Fibroblast of the aortic adventitia (primary cell): ENCODE measurements around the gene TLE2. TPM values are rescaled to one million over a fixed set of nuclear protein-coding genes. Genes with fewer than 3 reads are reported as not detected.
"Not testable (repeated sequence)": the region's sequence is repeated elsewhere in the genome, so short reads cannot be mapped to it uniquely, and the experiment has no call there.

Experiments
- DNase-seq: peaks from one replicate; pipeline ENCODE4 v3.0.0-alpha.2; 2010; ENCODE audit warnings: low read depth
- H3K4me3 ChIP-seq: 2 replicates; pipeline ENCODE4 v1.5.1; 2011; ENCODE audit warnings: low read depth, mild to moderate bottlenecking, control low read depth, low read length, moderate library complexity
- CTCF ChIP-seq: IDR thresholded peaks from 2 replicates; pipeline ENCODE4 v1.5.1; 2011; ENCODE audit warnings: mild to moderate bottlenecking, low read length, control low read depth, inconsistent platforms; ENCODE audit not compliant: insufficient read depth
- total RNA-seq: library from RNA; depleted of rRNA; stranded (reverse); fragments of >200 nt; gene quantifications from 2 replicates; pipeline ENCODE4 v1.2.3, GENCODE V29; 2012; ENCODE audit warnings: low replicate concordance

Gene TLE2
- total RNA-seq, 1 donor: 5.2 TPM

GRCh38 chr19:3055741-3056416 lies 26.8 kb upstream of the TLE2 start:
- no peak for TF ChIP-seq CTCF
- no peak overlapping the region for H3K4me3 ChIP-seq
- no peak for DNase-seq

GRCh38 chr19:3054972-3055740 lies 26.1 kb upstream of the TLE2 start:
- no peak overlapping the region for H3K4me3 ChIP-seq
- TF ChIP-seq CTCF: no peak
- no peak for DNase-seq

- no peak for DNase-seq
- no peak overlapping the region for H3K4me3 ChIP-seq
- no peak for TF ChIP-seq CTCF
These were observed 25.3 kb upstream of the TLE2 start for GRCh38 chr19:3054265-3054971.

GRCh38 chr19:3053780-3054179 lies 24.7 kb upstream of the TLE2 start:
- TF ChIP-seq CTCF: no peak
- no peak overlapping the region for H3K4me3 ChIP-seq

GRCh38 chr19:3053218-3053621 lies 24.1 kb upstream of the TLE2 start:
- TF ChIP-seq CTCF: no peak
- DNase-seq: no peak
- no peak overlapping the region for H3K4me3 ChIP-seq

More at GRCh38 chr19:3053780-3054179, 24.7 kb upstream of the TLE2 start:
- DNase-seq: no peak

- H3K4me3 ChIP-seq, DNase-seq: not testable (repeated sequence)
These were observed 20.9 kb upstream of the TLE2 start for GRCh38 chr19:3050016-3050415.

GRCh38 chr19:3049089-3049488 lies 20.0 kb upstream of the TLE2 start:
- no peak overlapping the region for H3K4me3 ChIP-seq
- DNase-seq: no peak
- no peak for TF ChIP-seq CTCF
